Upper lobe of right lung (tissue), 1 donor: ENCODE measurements around the gene DPYSL3. TPM values are rescaled to one million over a fixed set of nuclear protein-coding genes. Genes with fewer than 3 reads are reported as not detected.

Experiments used
- ATAC-seq: fragments of 200-7000 bp; cut with Tn5 transposase; one replicate; pipeline ENCODE4 v1.9.1; 2020; ENCODE audit warnings: mild to moderate bottlenecking, moderate library complexity
- DNase-seq: peaks from one replicate; pipeline ENCODE4 v3.0.0-alpha.2; 2020
- H3K27ac ChIP-seq: fragments of 200-600 bp; one replicate; pipeline ENCODE4 v1.8.0; 2022
- H3K27me3 ChIP-seq: fragments of 200-600 bp; one replicate; pipeline ENCODE4 v1.8.0; 2022; ENCODE audit warnings: mild to moderate bottlenecking
- H3K36me3 ChIP-seq: fragments of 200-600 bp; one replicate; pipeline ENCODE4 v1.8.0; 2022
- H3K4me1 ChIP-seq: fragments of 200-600 bp; one replicate; pipeline ENCODE4 v1.8.0; 2022
- H3K4me3 ChIP-seq: fragments of 200-600 bp; one replicate; pipeline ENCODE4 v1.8.0; 2022; ENCODE audit warnings: mild to moderate bottlenecking
- H3K9me3 ChIP-seq: fragments of 200-600 bp; one replicate; pipeline ENCODE4 v1.8.0; 2022
- intact Hi-C: fragments of 100-400 bp; cut with DNase I; formaldehyde crosslinking; loops from one replicate; pipeline ENCODE4 v1.11.0; 2022
- total RNA-seq: library from RNA; stranded (reverse); fragmentation: NEBNext Ultra II Directional; extraction: Animal tissue kit (Norgen Biotek cat#: 25700); gene quantifications from one replicate; pipeline ENCODE4 v1.2.1, GENCODE V29; 2021
- TF ChIP-seq, protein P1 (sequence below): fragments of 200-600 bp; IDR thresholded peaks from one replicate; pipeline ENCODE4 v1.8.0; 2022; ENCODE audit warnings: antibody characterized with exemption
- donor health status: DM: no; HTN: yes; CAD: no; lungs with severe emphysema.

DPYSL3 gene
- total RNA-seq, 1 donor from 2014 or later = 52.8 TPM

DNA sequence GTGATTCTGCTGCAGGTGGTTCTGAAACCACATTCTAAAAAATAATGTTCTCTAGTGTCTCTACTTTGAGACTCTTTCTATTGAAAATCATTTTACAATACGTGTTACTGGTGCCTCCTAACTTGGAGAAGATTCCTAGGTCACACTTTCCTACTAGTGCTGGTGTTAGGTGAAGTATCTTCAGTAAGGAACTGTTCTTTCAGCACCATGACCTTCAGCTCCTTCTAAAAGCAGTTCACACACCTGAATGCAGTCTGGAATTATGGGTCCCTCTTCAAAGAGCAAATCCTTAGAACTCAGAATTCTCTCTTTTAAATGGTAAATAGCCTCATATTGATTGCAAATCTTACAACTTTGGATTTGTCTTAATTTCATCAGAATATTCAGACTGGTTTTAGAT lies 10.6 kb upstream of the DPYSL3 start:
- Histone ChIP-seq H3K27me3 (no peaks in the 10 kb centered on the region), H3K4me3 (no peak overlapping the region), H3K9me3 (no peaks in the 10 kb centered on the region), H3K36me3 (no peaks in the 10 kb centered on the region), H3K4me1 (peaks cover 2% of the 10 kb centered on the region), H3K27ac (no peak overlapping the region)
- no peak for DNase-seq
- intact Hi-C loops = no loop called here
- no peak for ATAC-seq
- TF ChIP-seq, protein P1, sequence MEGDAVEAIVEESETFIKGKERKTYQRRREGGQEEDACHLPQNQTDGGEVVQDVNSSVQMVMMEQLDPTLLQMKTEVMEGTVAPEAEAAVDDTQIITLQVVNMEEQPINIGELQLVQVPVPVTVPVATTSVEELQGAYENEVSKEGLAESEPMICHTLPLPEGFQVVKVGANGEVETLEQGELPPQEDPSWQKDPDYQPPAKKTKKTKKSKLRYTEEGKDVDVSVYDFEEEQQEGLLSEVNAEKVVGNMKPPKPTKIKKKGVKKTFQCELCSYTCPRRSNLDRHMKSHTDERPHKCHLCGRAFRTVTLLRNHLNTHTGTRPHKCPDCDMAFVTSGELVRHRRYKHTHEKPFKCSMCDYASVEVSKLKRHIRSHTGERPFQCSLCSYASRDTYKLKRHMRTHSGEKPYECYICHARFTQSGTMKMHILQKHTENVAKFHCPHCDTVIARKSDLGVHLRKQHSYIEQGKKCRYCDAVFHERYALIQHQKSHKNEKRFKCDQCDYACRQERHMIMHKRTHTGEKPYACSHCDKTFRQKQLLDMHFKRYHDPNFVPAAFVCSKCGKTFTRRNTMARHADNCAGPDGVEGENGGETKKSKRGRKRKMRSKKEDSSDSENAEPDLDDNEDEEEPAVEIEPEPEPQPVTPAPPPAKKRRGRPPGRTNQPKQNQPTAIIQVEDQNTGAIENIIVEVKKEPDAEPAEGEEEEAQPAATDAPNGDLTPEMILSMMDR = no peak

DNA sequence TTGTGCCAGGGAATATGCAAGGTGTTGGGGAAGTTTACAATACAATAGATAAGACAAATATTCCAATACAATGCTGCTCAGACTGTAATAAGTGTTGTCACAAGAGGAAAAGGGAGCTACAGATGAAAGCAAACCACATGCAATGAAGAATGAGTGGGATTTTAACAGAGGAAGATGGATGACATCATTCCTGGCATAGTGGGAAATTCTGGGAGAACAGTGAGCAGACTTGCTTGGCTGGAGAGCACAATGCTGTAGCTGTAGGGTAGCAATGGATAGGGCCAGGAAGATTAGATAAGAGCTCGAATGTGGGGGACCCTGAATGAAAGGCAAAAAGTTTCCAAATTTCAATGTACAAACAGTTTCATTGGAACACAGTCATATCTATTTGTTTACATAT lies 9.5 kb upstream of the DPYSL3 start:
- no peak for DNase-seq
- TF ChIP-seq, protein P1 = no peak
- intact Hi-C loops = no loop called here
- no peak overlapping the region for H3K4me3 ChIP-seq
- no peaks in the 10 kb centered on the region for H3K36me3 ChIP-seq
- no peak overlapping the region for H3K27ac ChIP-seq
- H3K4me1 ChIP-seq = peaks cover 2% of the 10 kb centered on the region
- ATAC-seq = no peak
- no peaks in the 10 kb centered on the region for H3K27me3 ChIP-seq
- H3K9me3 ChIP-seq = no peaks in the 10 kb centered on the region

DNA sequence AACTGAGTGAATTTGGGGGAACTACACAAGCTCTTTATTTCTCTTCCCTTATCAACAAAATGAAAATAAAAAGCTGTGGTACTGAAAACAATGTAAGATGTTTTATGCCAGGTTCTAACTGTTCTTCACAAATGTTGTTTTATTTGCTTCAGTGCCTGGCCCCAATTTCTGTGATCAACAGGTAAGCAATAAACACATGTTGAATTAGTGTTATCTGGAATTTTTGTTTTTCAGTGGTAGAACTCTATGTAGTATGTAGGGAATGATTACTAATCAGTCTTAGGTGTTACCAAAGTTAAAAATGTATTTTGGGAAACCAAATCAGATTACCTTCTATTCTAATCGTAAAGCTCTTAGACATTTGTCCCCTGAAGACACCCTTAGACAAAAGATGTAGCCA lies 7.5 kb upstream of the DPYSL3 start:
- H3K36me3 ChIP-seq = no peaks in the 10 kb centered on the region
- no peak overlapping the region for H3K27ac ChIP-seq
- intact Hi-C loops = no loop called here
- DNase-seq (no peak), ATAC-seq (no peak)
- H3K9me3 ChIP-seq = no peaks in the 10 kb centered on the region
- TF ChIP-seq, protein P1 = no peak
- H3K4me3 ChIP-seq = no peak overlapping the region
- no peaks in the 10 kb centered on the region for H3K27me3 ChIP-seq
- peaks cover 2% of the 10 kb centered on the region for H3K4me1 ChIP-seq

DNA sequence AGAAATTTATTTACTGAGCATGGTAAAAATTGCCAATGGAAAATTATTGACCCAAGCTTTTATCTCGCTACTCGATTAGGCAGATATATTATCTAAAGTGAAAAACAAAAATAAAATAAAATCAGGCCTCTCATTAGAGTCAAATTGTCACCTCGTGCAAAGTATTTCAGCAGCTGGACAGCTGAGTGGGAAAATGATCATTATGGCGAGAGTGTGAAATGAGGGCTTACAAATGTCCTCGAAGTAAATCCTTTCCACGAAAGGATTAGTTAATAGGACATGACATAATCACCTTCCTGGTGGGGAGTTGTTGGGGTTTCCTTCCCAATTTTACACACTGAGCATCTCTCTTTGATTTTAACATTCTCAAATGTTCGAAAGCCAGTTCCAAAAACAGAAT lies 5.4 kb upstream of the DPYSL3 start:
- H3K4me3 ChIP-seq = no peak overlapping the region
- DNase-seq (no peak), ATAC-seq (no peak)
- no peak overlapping the region for H3K27ac ChIP-seq
- no peaks in the 10 kb centered on the region for H3K36me3 ChIP-seq
- H3K4me1 ChIP-seq = peaks cover 2% of the 10 kb centered on the region
- H3K9me3 ChIP-seq = no peaks in the 10 kb centered on the region
- TF ChIP-seq, protein P1 = no peak
- no peaks in the 10 kb centered on the region for H3K27me3 ChIP-seq
- intact Hi-C loops = no loop called here

DNA sequence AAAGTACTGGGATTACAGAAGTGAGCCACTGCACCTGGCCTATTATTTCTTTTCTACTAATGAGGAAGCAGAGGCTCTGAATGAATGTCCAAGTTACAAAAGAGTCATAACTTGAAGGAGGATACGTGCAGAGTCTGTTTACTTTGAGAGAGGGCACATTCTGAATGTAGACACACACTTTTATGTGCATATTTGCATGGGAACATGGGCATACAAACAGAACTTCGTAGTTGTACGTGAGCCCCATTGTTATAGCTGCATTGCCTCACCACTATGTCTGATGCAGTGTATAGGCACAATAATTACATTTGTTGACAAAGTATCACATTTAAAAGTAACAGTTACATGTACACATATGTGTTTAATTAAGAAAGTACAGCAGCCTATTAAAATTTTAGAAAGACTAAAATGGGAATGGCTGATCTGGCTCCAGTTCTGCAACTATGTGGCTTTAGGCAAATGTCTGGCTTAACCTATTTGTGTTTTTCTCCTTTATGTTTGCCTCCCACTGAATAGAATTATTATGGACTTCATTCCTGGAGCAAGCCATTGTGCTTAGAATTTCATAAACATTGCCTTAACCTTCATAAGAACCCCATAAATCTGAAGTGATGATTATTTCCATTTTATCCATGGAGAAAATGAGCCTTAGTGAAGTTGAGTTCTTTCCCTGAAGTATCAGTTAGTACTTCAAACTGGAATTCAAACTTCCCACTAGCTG lies 3.0 kb upstream of the DPYSL3 start:
- TF ChIP-seq, protein P1 = no peak
- Histone ChIP-seq H3K27ac (no peak overlapping the region), H3K4me3 (no peak overlapping the region), H3K27me3 (peaks cover 5% of the 10 kb centered on the region), H3K4me1 (peaks cover 6% of the 10 kb centered on the region), H3K36me3 (no peaks in the 10 kb centered on the region), H3K9me3 (no peaks in the 10 kb centered on the region)
- no peak for DNase-seq
- intact Hi-C loops = no loop called here
- ATAC-seq = no peak

DNA sequence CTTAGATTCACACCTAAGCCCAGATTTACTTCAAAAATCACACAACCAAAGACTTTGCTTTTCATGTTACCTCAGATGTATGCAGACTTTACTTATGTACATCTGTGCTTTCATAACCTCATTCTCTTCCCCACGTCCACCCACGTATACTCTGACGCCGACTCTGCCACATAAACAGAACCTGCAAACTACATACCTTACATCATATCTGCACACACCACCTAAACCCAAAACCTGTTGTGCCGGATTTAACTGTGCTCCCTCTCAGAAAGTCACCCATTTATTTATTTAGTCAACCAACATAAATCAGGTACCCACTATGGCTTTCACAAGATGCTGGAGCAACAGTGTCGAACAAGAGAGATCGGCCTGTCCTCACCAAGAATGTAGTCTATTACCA lies 1.0 kb upstream of the DPYSL3 start:
- H3K9me3 ChIP-seq = no peaks in the 10 kb centered on the region
- H3K4me1 ChIP-seq = peaks cover 4% of the 10 kb centered on the region
- no peak overlapping the region for H3K4me3 ChIP-seq
- ATAC-seq = no peak
- intact Hi-C loops = no loop called here
- no peak overlapping the region for H3K27ac ChIP-seq
- TF ChIP-seq, protein P1 = no peak
- H3K36me3 ChIP-seq = no peaks in the 10 kb centered on the region
- peaks cover 5% of the 10 kb centered on the region for H3K27me3 ChIP-seq
- DNase-seq = no peak
